CD1c-positive myeloid dendritic cell (primary cell): ENCODE data around the gene FKBP1A.
A peak's percentile ranks its signal among the peaks of the same experiment; 100 is the strongest.

Experiments
- DNase-seq: peaks from one replicate; pipeline ENCODE4 v3.0.0-alpha.2; 2016; ENCODE audit errors: extremely low spot score

FKBP1A gene

DNA sequence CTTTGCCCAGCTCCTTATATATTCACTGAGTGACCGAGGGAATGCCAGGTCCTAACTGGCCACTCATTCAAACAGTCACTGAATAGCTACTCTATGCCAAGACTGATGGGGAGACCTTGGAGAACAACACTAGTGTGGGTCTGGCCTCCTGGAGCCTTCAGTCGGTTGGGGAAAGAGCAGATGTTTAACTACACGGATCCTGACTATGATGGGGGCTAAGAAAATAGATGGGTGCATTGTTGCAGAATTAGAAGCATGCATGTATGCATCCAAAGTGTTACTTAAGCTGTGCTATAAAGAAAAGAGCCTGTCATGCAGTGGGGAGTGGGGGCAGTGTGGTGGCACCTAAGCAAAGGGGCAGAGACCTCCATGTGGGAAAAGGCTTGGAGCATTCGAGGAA is 6.5 kb downstream of the FKBP1A start:
- no peak for DNase-seq

DNA sequence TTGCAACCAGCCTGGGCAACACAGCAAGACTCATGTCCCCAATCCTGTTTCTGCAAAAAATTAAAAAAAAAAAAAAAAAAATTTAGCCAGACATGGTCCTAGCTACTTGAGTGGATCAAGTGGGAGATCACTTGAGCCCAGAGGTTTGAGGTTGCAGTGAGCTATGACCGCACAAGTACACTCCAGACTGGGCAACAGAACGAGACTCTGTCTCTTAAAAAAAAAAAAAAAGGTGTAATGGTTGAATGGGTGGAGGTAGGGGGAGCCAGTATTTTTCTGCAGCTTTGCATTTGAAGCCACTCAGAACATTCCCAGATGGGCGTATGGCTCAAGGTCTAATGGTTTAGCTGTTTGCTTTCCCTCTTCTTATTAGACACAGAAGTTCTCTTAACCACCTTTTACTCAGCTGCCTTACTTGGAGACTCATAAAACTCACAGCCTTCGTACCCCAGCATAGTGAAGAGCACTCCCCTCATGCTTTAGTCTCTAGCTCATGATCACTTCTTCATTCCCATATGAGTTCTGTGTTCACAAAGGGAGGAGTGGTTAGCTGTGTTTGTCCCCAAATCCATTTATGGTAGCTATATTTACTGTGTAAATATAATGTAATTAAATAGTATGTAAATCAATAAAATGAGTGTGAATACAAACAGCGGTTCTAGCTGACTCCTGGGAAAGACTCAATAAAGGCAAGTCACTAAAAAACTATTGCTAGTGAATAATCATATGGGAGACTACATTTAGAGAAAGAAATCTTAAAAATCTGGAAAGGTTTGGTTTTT is 9.0 kb downstream of the FKBP1A start:
- DNase-seq = no peak

- DNase-seq = no peak
These were observed 10.2 kb downstream of the FKBP1A start for GRCh38 chr20:1382670-1383069.

DNA sequence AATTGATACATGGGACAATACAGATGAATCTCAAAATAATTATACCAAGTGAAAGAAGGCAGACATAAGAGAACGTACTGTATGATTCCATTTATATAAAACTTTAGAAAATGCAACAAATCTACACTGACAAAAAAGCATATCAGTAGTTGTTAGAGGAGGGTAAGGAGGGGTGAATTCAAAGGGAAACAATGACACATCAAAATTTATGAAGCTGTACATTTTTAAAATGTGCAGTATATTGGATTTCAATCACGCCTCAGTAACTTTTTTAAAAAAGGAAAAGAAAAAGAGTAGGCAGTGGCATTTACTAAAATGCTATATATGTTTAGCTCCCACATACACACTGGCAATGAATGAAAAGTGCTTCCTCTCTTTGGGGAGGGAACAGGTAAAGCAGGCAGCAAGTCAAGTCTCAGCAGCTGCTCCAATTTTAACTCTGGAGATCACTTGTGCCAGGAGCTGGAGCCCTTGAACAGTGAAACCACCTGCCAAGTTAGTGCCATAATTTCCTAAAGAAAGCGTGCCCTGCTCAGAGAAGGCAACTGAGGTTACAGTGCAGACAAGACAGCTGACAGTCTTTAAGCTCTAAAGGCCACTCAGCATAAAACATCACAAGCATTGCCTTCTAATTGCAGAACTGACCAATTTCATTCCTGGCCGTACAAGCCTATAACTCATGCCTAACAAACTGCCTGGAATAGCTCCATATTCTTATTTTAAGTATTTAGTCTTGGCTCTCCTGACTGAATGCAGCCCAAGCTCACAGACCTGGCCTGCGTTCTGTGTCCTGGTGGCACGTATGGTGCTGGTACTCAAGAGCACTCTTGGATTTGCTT is 10.9 kb downstream of the FKBP1A start:
- peak; percentile 25 for DNase-seq

DNA sequence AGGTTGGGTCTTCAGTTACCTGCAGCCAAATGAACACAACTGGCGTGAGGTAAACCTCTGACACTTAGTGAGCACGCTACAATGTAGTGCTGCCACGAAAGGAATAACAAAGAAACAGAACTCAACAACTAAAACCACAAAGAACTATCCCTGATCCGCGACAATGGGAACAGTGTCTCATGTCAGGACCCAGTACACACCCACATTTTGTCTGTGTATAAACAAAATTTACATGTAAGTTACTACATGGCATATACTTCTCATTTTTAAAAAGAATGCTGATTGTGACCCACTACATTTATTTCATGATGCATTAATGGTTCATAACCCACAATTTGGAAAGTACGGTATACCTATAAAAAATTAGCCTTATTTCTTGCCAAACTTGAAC is 14.1 kb downstream of the FKBP1A start:
- DNase-seq = peak; percentile 71

- DNase-seq = no peak
These were observed 14.7 kb downstream of the FKBP1A start for GRCh38 chr20:1377984-1378734.

DNA sequence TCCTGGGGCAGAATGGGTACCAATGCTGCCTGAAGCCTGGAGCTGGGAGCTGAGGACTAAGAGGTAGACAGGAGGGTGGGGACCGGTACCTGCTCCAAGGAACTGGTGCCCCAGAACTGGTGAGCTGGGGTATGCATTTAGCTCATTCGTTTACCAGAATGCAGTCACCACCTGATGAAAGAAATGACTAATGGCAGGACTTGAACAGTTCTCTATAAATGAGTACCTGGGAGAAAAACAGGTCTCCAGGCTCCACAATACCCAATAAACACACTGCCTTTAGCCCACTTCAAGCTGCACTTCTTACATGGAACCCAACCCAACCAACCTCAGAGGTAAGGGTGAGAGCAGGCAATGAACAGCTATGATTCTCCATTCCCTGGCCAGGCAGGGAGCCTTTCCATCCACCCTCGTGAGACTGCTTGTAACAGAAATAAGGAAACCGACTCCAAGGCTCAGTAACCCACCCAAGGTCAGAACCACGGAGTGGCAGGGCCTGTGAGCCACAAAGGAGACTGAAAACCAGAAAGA is 15.4 kb downstream of the FKBP1A start:
- DNase-seq = peak; percentile 24

- DNase-seq = peak; percentile 90
These were observed 16.2 kb downstream of the FKBP1A start for GRCh38 chr20:1376408-1377270.

GRCh38 chr20:1376007-1376406 is 16.8 kb downstream of the FKBP1A start:
- peak; percentile 87 for DNase-seq

- peak; percentile 50 for DNase-seq
These were observed 17.3 kb downstream of the FKBP1A start for GRCh38 chr20:1375515-1375914.

GRCh38 chr20:1374246-1374645 is 18.6 kb downstream of the FKBP1A start:
- no peak for DNase-seq

- DNase-seq = peak; percentile 66
These were observed 19.2 kb downstream of the FKBP1A start for GRCh38 chr20:1373614-1374013.

- DNase-seq = no peak
These were observed 19.8 kb downstream of the FKBP1A start for GRCh38 chr20:1373036-1373435.

- no peak for DNase-seq
These were observed 20.9 kb downstream of the FKBP1A start for GRCh38 chr20:1371830-1372539.

DNA sequence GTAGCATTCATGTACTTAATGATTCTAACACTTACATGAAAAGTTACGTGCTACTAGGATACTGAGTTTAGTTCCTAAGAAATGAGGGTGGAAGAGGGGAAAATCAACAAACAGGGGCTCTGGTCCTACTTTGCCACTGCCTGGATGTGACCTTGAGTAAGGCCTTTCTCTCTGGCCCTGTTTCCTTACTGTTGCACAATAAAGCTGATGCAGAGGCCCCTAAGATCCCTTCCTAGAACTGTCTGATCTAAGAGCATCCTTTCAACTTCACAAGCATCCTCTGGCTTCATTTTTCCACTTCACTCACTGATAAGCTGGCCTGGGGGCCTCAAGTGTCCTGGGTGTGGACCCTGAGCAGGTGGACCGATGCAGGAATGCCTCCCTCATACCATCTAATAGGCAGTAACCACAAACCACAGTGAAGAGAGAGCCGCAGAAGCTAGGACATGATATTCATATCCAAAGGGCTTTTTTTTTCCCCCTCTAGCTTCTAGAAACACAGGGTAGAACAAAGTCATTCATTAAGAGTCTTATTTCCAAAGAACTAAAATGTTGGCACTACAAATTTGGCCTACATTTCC is 21.6 kb downstream of the FKBP1A start:
- DNase-seq = no peak

GRCh38 chr20:1370548-1371110 is 22.2 kb downstream of the FKBP1A start:
- no peak for DNase-seq

- no peak for DNase-seq
These were observed 22.9 kb downstream of the FKBP1A start for GRCh38 chr20:1369970-1370369.

DNA sequence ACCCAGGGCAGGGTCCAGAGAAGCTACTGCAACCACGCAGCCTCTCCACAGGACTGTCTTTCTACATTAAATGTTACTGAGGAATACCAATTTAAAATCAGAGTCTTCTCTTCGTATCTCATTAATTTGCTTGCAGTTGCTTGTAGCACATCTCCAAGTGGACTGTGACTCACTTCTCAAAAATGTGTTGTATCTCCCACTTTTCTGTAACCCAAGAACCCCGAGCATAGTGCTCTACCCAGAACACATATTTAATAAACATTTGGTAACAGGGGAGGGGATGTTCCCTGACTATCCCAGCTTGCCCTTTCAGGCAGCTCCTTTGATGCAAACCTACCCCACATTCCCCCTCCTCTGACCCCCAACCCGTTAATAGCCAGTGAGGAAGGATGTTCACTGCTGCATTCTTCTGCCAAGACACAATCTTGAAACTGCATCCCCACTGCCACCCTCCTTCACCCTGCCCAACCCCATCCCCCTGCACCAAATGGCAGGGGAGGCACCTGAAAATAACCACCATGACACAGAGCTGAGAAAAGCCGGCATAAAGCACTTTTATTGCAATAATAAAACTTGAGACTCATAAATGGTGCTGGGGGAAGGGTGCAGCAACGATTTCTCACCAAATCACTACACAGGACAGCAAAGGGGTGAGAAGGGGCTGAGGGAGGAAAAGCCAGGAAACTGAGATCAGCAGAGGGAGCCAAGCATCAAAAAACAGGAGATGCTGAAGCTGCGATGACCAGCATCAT is 24.2 kb downstream of the FKBP1A start:
- no peak for DNase-seq

DNA sequence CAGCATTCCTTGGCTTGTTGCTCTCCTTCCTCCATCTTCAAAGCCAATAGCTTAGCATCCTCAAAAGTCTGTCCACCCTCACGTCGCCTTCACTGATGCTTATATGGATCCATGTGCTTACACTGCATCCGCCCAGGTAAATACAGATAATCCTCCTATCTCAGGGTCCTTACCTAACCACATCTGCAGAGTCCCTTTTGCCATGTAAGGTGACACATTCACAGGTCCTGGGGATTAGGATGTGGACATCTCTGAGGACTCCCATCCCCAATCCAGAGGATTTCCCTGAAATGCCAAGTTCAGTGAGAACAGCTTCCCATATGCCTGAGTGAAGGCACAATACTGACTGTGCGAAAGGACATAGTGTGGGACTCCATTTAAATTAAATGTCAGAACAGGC is 25.4 kb downstream of the FKBP1A start:
- no peak for DNase-seq
